SK-N-SH (cell line): ENCODE results near the gene TMEM88.

Experiments
- EZH2phosphoT487 ChIP-seq: fragments of 200-600 bp; sonication (generic); IDR thresholded peaks from 2 replicates; pipeline ENCODE4 v1.6.1; 2017; ENCODE audit warnings: low read depth, mixed run types, mild to moderate bottlenecking, antibody characterized with exemption, moderate library complexity, borderline replicate concordance
- GABPA ChIP-seq: IDR thresholded peaks from 2 replicates; pipeline ENCODE4 v1.4.0; 2012; ENCODE audit warnings: low read depth, mild to moderate bottlenecking
- POLR2AphosphoS5 ChIP-seq: IDR thresholded peaks from 2 replicates; pipeline ENCODE4 v1.6.1; 2012; ENCODE audit warnings: low read depth, low read length
- TF ChIP-seq, protein P1 (sequence below): IDR thresholded peaks from 2 replicates; pipeline ENCODE4 v1.6.1; 2012; ENCODE audit warnings: mild to moderate bottlenecking, low read depth, low read length, moderate library complexity
- TF ChIP-seq, protein P2 (sequence below): fragments of 200-600 bp; sonication (generic); IDR thresholded peaks from 2 replicates; pipeline ENCODE4 v1.6.1; 2017; ENCODE audit warnings: antibody characterized with exemption, mild to moderate bottlenecking, moderate library complexity
- TF ChIP-seq, protein P3 (sequence below): IDR thresholded peaks from 2 replicates; pipeline ENCODE4 v1.4.0; 2012; ENCODE audit warnings: low read depth

DNA sequence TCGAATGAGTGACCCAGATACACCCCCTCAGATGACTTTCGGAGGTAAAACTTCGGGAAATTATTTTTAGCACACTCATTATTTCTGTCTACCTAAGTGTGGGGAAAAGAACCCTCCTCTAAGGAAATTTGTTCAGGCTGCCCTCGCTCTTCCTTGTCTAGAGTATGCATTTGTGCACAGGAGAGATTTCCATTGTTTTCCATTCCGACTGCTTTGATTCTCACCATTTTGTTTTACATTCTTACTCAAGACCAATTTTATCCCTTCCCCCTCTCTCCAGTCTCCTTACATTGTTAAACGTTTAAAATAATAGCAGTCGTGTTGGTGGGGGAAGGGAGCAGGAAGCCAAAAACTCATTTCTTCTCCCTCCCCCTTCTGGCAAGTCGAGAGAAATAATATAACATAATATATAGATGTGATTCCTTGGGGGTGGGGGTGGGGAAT, 32.2 kb downstream of the TMEM88 start:
- TF ChIP-seq EZH2phosphoT487 (no peak), POLR2AphosphoS5 (no peak), GABPA (no peak)
- TF ChIP-seq, protein P1, sequence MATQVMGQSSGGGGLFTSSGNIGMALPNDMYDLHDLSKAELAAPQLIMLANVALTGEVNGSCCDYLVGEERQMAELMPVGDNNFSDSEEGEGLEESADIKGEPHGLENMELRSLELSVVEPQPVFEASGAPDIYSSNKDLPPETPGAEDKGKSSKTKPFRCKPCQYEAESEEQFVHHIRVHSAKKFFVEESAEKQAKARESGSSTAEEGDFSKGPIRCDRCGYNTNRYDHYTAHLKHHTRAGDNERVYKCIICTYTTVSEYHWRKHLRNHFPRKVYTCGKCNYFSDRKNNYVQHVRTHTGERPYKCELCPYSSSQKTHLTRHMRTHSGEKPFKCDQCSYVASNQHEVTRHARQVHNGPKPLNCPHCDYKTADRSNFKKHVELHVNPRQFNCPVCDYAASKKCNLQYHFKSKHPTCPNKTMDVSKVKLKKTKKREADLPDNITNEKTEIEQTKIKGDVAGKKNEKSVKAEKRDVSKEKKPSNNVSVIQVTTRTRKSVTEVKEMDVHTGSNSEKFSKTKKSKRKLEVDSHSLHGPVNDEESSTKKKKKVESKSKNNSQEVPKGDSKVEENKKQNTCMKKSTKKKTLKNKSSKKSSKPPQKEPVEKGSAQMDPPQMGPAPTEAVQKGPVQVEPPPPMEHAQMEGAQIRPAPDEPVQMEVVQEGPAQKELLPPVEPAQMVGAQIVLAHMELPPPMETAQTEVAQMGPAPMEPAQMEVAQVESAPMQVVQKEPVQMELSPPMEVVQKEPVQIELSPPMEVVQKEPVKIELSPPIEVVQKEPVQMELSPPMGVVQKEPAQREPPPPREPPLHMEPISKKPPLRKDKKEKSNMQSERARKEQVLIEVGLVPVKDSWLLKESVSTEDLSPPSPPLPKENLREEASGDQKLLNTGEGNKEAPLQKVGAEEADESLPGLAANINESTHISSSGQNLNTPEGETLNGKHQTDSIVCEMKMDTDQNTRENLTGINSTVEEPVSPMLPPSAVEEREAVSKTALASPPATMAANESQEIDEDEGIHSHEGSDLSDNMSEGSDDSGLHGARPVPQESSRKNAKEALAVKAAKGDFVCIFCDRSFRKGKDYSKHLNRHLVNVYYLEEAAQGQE = no peak
- TF ChIP-seq, protein P2, sequence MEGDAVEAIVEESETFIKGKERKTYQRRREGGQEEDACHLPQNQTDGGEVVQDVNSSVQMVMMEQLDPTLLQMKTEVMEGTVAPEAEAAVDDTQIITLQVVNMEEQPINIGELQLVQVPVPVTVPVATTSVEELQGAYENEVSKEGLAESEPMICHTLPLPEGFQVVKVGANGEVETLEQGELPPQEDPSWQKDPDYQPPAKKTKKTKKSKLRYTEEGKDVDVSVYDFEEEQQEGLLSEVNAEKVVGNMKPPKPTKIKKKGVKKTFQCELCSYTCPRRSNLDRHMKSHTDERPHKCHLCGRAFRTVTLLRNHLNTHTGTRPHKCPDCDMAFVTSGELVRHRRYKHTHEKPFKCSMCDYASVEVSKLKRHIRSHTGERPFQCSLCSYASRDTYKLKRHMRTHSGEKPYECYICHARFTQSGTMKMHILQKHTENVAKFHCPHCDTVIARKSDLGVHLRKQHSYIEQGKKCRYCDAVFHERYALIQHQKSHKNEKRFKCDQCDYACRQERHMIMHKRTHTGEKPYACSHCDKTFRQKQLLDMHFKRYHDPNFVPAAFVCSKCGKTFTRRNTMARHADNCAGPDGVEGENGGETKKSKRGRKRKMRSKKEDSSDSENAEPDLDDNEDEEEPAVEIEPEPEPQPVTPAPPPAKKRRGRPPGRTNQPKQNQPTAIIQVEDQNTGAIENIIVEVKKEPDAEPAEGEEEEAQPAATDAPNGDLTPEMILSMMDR = no peak
- TF ChIP-seq, protein P3, sequence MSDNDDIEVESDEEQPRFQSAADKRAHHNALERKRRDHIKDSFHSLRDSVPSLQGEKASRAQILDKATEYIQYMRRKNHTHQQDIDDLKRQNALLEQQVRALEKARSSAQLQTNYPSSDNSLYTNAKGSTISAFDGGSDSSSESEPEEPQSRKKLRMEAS = no peak
